Glomerular visceral epithelial cell (primary cell): ENCODE measurements around the gene RPS6KA6.

ENCODE experiments used
- DNase-seq: peaks from one replicate; pipeline ENCODE4 v3.0.0-alpha.2; 2016; ENCODE audit errors: extremely low spot score

Gene RPS6KA6

GRCh38 chrX:84187533-84188319, at the start of gene RPS6KA6:
Gene RPS6KA6 (minus strand): TSS chrX:84188199. CDS start chrX:84187899, 300 bp downstream.
- DNase-seq: peak; percentile 32

DNA sequence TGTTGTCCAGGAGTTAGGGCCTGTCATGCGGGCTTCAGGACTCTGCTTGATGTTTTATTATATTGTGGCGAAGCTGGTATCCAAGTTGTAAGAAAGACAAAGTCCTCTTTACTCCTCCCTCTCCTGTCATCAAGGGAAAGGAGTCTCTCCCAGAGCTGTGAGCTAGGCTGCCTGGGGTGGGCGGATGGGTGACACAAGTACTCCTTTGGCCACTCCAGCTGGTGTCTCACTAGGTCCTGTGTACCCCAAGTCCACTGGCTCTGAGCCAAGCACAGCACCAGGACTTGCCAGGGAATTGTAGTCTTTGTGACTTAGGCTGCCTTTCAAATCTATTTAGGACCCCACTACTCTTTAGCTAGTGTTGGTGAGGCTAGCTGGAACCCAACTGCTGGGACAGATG, 36.7 kb upstream of the RPS6KA6 start:
- DNase-seq: no peak

DNA sequence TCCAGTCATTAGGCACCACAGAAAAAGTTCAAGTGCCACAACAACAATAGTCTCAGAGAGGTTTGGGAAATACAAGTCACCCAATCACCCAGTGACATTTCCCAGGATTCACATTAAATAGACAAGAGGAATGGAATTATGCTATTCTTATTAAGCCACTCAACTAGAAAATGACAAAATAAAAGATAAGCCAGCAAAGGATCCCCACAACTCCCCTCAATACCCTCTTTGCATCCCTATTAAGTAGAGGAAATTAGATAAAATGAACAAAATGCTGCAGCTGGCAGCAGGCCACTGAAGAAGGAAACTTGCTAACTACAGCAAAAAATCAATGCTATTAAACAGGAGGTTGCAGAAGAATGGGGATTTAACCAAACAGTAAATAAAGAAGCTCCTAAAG, 35.3 kb upstream of the RPS6KA6 start:
- DNase-seq: no peak

DNA sequence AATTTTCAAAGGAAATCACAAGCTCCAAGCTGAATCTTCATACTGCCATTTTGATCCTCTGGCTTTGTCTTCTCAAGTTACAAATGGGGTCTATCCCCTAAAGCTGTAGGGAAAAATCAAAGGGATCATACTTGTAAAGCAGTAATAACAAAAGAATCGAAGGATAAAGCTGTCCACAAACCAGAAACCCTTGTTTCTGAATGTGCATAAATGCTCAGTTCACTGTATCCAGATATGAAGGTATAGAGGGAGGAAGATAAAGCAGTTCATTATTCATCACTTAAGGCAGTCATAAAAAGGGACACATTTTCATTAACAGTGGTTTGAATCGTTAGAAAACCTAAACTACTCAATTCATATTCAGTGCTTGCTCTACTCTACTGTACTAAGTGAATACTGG, 33.2 kb upstream of the RPS6KA6 start:
- DNase-seq: no peak

DNA sequence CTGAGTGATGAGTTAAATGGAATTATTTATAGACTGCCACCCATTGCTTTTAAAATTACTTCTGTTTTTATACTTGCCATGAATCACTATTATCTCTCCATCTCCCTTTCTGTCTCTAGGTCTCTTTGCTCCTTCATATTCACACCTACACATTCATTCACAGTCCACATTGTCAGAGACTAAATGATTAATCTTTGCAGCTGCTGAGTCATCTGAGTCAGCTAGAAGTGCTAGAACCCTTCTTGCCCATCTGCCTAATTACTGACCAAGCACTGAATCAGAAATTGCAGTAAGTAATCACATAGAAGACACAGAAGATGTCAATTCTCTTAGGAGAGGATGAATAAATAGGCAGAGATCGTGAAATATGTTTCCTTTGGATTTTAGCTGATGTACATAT, 31.6 kb upstream of the RPS6KA6 start:
- DNase-seq: peak; percentile 37

DNA sequence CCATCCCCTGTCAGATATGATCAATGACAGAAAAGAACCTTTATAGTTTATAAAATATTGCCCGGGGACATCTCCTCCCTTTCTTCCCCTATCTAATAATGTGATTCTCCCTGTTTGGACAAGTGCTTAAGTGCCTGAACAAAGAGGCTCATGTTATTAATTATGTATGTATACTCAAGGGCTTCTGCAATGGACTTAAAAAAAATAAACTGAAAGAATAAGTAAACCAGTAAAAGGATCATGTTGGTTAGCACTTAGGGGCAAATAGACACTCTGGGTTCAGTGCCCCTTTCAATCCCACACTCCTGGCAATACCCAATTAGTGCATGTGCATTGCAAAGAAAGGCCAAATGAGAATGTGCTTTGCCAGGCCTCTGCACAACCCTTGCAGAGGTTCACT, 30.7 kb upstream of the RPS6KA6 start:
- no peak for DNase-seq

DNA sequence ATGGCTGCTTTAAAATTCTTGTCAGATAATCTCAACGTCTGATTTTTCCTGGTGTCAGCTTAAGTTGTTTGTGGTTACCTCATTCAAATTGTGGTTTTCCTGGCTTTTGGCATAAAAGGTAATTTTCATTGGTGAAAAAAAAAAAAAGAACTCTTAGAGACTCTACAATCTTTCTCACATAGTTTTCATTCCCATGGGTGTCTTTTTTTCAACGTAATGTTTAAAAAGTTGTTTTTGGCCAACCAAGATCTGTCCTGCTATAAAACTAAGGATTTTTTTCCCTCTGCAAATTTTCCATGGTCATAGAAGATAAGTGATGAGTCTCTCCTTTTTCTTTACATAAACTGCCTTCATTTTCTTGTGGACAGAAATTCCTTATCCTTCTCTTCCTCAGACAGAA, 28.9 kb upstream of the RPS6KA6 start:
- no peak for DNase-seq

DNA sequence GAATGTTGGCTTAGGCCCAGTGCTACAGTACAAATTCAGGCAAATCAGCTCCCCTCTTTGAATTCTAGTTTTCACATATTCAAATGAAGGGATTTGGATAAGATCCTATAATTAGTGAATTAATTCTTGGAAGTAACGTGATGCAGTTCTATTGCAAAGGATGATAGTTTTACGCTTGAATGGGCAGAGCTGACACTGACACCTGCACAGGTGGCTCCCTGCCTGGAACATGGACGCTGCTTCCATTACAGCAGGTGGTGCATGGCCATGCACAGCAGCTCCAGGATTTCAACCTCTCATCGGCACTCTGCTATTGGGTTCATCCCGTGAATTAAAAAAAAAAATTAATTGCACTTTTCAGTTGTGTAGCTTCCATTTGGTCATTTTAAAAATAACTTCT, 28.4 kb upstream of the RPS6KA6 start:
- no peak for DNase-seq

- DNase-seq: no peak
These were observed 17.3 kb upstream of the RPS6KA6 start for GRCh38 chrX:84205276-84205675.

GRCh38 chrX:84199688-84200087, 11.7 kb upstream of the RPS6KA6 start:
- no peak for DNase-seq

- no peak for DNase-seq
These were observed 9.6 kb upstream of the RPS6KA6 start for GRCh38 chrX:84197550-84197949.

DNA sequence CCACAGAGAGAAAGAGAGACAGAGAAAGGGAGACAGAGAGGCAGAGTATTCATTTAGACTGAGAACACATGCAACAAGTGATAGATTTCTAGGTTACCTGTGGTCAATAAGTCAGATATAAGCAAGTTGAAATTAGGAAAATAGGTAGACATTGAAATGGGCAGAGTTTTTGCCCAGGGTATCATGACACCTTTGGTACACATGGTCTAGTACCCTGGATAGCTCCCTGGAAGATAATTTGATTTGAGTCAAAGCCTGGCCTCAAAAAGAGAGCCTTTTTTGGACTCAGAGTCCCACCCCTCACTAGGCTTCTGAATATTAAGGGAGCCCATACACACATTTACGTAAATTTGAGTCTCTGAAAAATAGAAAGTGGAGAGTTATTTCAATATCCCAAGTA, 4.0 kb upstream of the RPS6KA6 start:
- DNase-seq: no peak

GRCh38 chrX:84189125-84189524, 1.1 kb upstream of the RPS6KA6 start:
- no peak for DNase-seq

- peak; percentile 64 for DNase-seq
These were observed 378 bp upstream of the RPS6KA6 start for GRCh38 chrX:84188320-84188834.

DNA sequence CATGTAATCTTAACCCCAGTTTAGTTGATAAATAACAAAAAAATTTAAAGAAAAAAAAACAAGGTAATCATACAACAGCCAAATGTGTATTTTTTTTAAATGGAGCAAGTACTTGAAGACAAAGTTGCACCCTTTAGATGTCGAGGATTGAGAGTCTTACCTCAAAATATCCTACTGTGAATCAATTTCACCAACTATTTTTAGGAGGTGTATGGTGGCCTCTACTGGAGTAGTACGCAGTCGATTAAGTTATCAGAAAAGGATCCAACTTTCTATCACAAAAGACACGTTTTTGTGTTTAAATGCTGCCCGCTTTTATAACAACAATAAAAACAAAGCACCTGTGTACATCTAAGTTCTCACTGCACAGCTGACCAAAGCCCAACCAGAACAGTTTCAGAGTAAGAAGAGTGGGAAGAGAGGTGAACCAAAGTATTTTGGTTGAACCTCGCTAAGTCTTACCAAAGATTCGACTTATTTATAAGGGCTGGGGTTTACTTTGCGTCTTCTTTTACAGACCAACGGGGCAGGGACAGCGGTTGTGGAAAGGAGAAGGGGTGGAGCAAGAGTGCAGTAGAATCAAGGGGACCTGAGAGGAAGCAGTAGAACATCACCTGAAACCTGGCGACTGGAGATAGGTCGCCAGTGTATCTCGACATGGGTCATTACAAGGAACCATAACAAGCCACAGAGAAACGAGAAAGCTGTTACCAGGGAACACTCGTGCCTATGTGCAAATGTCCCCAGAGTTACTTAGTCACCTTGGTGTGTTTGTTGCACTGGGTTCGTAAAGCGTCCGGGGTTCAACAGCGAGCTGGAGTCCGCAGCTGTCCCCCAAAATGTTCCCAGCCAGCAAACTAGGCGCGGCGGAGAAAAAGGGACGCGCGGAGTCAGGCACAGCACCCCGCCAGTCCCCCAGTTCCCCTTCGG, 1.1 kb downstream of the RPS6KA6 start:
- DNase-seq: peak; percentile 2

GRCh38 chrX:84182516-84182915, 5.5 kb downstream of the RPS6KA6 start:
- no peak for DNase-seq

GRCh38 chrX:84175958-84176357, 12.0 kb downstream of the RPS6KA6 start:
- DNase-seq: no peak

DNA sequence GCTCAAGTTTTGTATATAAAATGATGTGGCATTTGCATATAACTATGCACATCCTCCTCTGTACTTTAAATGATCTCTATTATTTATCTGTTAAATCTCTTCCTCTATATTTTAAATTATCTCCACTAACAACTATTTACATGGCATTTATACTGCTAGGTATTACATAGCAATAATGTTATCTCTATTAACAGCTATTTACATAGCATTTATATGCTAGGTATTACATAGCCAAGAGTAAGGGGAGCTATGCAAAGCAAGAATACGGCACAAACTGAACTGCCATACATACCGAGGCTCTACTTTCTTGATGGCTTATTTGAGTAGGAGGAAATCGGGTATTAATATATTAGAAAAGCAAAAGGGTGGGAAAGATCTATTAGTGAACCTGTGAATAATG, 12.7 kb downstream of the RPS6KA6 start:
- DNase-seq: no peak

DNA sequence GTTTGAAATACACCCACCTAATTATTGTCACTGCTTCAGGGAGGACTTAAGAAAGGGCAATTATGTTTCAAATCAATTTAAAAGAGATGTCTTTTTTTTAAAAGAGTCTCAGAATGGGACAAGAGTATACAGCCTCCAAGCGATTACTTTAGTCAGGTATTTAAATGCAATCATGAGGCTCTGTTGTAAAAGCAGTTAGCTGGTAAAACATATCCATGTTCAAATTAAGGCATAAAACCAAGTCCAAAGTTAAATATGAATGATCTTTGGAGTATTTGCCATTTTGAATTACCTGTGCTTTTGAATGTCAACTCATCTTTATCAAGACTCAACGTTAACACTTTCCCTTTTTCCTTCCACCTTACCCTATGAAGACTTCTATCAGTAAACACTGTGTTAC, 13.7 kb downstream of the RPS6KA6 start:
- DNase-seq: no peak

DNA sequence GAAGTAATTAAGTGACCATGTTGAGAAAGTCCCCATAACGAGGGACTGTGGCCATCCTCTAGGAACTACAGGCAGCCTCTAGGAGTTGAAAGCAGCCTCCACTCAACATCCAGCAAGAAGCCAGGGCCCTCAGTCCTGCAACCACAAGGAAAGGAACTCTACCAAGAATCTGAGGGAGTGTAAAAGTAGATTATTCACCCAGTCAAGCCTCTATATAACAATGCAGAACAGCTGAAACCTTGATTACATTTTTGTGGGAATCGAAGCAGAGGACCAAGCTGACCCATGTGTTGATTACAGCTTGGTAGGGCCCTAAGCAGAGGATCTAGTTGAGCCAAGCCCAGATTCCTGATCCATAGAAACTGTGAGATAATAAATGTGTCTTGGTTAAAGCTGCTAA, 17.1 kb downstream of the RPS6KA6 start:
- DNase-seq: no peak

GRCh38 chrX:84168574-84168973, 19.4 kb downstream of the RPS6KA6 start:
- DNase-seq: peak; percentile 1

- DNase-seq: peak; percentile 5
These were observed 19.9 kb downstream of the RPS6KA6 start for GRCh38 chrX:84168095-84168494.

GRCh38 chrX:84165711-84166110, 22.3 kb downstream of the RPS6KA6 start:
- DNase-seq: no peak
